Measurements from ENCODE around the gene TPM3. TPM values are rescaled to one million over a fixed set of nuclear protein-coding genes. Genes with fewer than 3 reads are reported as not detected.
"Not testable (repeated sequence)": the region's sequence is repeated elsewhere in the genome, so short reads cannot be mapped to it uniquely, and the experiment has no call there.

Gene TPM3
- total RNA-seq, 4 donors from 2014 or later: 227 to 352 (median 298) TPM

DNA sequence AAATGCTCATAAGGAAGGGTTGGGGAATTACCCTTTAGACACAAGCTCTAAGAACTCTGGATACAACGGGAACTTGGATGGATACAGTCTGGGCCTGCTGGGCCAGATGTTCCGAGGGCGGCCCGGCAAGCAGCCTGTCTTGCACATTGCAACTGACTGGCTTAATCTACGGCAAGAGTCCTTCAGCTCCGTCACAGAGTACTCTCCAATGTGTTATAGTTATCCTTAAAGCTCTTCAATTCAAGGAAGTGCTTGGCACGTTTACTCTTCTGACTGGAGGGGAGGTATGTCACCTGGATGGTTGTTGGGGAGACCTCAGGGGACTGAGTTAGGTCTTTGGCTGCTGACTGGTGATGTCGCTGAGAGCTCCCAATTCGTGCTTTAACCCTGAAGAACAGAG lies 15.4 kb upstream of the TPM3 start:
- WGBS, 2 donors: 84 to 86% methylated on average over 9 of the region's 9 CpGs
- DNase-seq: no peak
- no peaks in the 10 kb centered on the region for H3K4me1 ChIP-seq
- intact Hi-C loops (cut with DNase I): no loop called here
- no peak overlapping the region for H3K27ac ChIP-seq
- peaks cover 53 to 58% of the 10 kb centered on the region in 2 donors for H3K36me3 ChIP-seq
- H3K4me3 ChIP-seq (replicated peaks in 1 of 3): no peak overlapping the region
- TF ChIP-seq, protein P1, sequence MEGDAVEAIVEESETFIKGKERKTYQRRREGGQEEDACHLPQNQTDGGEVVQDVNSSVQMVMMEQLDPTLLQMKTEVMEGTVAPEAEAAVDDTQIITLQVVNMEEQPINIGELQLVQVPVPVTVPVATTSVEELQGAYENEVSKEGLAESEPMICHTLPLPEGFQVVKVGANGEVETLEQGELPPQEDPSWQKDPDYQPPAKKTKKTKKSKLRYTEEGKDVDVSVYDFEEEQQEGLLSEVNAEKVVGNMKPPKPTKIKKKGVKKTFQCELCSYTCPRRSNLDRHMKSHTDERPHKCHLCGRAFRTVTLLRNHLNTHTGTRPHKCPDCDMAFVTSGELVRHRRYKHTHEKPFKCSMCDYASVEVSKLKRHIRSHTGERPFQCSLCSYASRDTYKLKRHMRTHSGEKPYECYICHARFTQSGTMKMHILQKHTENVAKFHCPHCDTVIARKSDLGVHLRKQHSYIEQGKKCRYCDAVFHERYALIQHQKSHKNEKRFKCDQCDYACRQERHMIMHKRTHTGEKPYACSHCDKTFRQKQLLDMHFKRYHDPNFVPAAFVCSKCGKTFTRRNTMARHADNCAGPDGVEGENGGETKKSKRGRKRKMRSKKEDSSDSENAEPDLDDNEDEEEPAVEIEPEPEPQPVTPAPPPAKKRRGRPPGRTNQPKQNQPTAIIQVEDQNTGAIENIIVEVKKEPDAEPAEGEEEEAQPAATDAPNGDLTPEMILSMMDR (IDR thresholded peaks at IDR 0.05): no peak
- TF ChIP-seq POLR2A (IDR thresholded peaks at IDR 0.05): no peak
- no peaks in the 10 kb centered on the region for H3K27me3 ChIP-seq
- H3K9me3 ChIP-seq: no peaks in the 10 kb centered on the region

DNA sequence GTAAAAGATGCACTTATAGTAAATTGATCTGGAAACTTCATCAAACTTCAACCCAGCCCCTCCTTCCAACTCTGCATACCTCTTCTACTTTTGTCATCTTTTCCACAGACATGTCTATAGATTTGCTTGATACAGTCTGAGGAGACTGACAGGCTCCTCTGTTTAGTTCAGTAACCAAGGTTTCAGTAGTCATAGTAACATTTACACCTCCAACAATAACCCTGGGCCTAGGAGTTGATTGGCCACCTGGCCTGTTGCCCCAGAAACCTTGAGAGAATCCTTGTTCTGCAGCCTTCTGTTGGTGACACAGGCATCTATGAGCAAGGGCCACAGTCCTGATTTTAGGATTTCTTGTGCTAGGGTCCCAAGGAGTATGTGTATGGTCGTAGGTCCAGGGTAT lies 14.3 kb upstream of the TPM3 start, which contains the start of gene CFAP141:
Gene CFAP141 (minus strand): TSS at position 138 of the 400 bp plus-strand sequence. CDS start 26 bp downstream, at position 112.
- intact Hi-C loops (cut with DNase I): no loop called here
- Histone ChIP-seq H3K36me3 (peaks cover 43 to 48% of the 10 kb centered on the region in 2 donors), H3K27ac (no peak within 1 kb of the TSS), H3K9me3 (no peaks in the 10 kb centered on the region), H3K4me1 (no peaks in the 10 kb centered on the region), H3K4me3 (replicated peaks in 1 of 3) (no peak within 1 kb of the TSS), H3K27me3 (no peaks in the 10 kb centered on the region)
- WGBS, 2 donors: 88 to 93% methylated on average over 1 of the region's 1 CpG
- DNase-seq: no peak
- TF ChIP-seq, protein P1 (IDR thresholded peaks at IDR 0.05): no peak
- TF ChIP-seq POLR2A (IDR thresholded peaks at IDR 0.05): no peak

DNA sequence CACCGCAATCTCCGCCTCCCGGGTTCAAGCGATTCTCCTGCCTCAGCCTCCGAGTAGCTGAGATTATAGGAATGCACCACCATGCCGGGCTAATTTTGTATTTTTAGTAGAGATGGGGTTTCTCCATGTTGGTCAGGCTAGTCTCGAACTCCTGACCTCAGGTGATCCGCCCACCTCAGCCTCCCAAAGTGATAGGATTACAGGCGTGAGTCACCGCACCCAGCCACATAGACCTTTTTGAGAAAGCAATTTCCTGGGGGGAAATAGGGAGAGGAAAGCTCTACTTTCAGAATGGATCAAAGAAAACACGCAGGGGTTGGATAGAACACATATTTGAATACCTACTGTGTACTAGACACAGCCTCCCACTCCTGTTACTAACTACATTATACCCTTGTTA lies 13.9 kb upstream of the TPM3 start:
- 94 to 95% methylated on average over 11 of the region's 11 CpGs for WGBS, 2 donors
- intact Hi-C loops (cut with DNase I): not testable (repeated sequence)
- peaks cover 40 to 44% of the 10 kb centered on the region in 2 donors for H3K36me3 ChIP-seq

DNA sequence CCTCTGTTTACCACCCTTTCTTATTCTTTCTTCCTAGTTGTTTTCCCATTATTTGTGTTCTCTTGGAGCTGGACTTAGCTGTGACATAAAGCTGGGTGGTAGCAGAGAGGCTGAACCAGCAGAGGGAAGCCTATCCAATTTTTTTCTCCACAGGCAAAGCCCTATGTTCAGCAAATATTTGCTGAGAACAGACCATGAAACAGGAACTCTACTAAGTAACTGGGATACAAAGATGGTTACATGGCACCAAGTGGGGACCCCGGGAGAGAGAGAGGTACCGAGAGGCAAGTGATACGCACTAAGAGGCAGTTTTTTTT lies 7.6 kb upstream of the TPM3 start:
- H3K27me3 ChIP-seq: no peaks in the 10 kb centered on the region
- intact Hi-C loops (cut with DNase I): no loop called here
- WGBS, 2 donors: 87 to 92% methylated on average over 3 of the region's 3 CpGs
- H3K9me3 ChIP-seq: no peaks in the 10 kb centered on the region
- TF ChIP-seq, protein P1 (IDR thresholded peaks at IDR 0.05): no peak
- no peak for TF ChIP-seq POLR2A (IDR thresholded peaks at IDR 0.05)
- no peaks in the 10 kb centered on the region for H3K4me1 ChIP-seq
- H3K4me3 ChIP-seq (replicated peaks in 1 of 3): no peak overlapping the region
- no peaks in the 10 kb centered on the region for H3K36me3 ChIP-seq
- DNase-seq: no peak
- no peak overlapping the region for H3K27ac ChIP-seq

More for the DNA sequence above, 13.9 kb upstream of the TPM3 start:
- not testable (repeated sequence) for H3K4me1 ChIP-seq; H3K27ac ChIP-seq; DNase-seq; H3K27me3 ChIP-seq; H3K9me3 ChIP-seq; H3K4me3 ChIP-seq (replicated peaks in 1 of 3)

DNA sequence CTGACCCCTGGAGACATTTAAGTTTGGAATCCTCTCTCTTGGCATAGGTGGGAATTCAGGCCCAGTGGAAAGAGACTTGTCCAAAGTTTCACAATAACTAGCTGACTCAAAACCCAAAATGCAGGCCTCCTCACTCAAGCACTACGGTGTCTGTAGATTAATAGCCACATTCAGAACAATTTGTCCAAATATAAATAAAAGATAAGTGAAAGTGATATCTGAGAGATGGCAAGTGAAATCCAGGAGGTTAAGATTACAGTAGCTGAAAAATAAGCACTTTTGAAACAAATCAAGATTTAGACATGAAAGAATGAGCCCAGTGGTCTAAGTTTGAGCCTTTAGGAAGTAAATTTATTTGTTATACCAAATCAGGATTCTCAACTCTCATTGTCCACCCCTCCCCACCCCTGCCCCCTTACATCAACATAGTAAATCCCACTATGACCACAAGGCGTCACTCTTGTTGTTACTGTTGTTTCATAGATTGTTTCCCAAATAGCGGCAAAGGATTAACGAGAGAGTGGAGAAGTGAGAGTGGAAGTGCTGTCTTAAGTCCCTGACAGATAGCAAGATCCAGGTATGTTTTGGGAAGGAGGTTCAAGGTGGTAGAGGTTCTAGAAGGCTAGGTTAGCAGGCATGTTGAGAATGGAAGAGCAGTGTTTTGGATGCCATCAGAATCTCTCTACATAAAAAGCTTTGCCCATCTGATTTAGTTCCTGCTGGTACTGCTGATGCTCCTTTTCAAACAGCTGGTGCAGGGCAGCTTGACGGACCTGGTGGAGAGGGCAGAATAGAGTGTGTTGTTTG lies 7.1 kb upstream of the TPM3 start:
- no peaks in the 10 kb centered on the region for H3K36me3 ChIP-seq
- TF ChIP-seq POLR2A (IDR thresholded peaks at IDR 0.05): no peak
- TF ChIP-seq, protein P1 (IDR thresholded peaks at IDR 0.05): peak in 3 of 6 experiments; percentile 36 to 60 (median 40)
- WGBS, 2 donors: 17 to 18% methylated on average over 5 of the region's 5 CpGs
- H3K4me3 ChIP-seq (replicated peaks in 1 of 3): no peak overlapping the region
- H3K27ac ChIP-seq: no peak overlapping the region
- peak; percentile 17 to 32 for DNase-seq
- intact Hi-C loops (cut with DNase I): no loop called here
- H3K27me3 ChIP-seq: no peaks in the 10 kb centered on the region
- H3K4me1 ChIP-seq: no peaks in the 10 kb centered on the region
- H3K9me3 ChIP-seq: no peaks in the 10 kb centered on the region
